Spleen (tissue), 11 donors: Measurements from ENCODE around the gene BHLHE40. TPM values are rescaled to one million over a fixed set of nuclear protein-coding genes. Genes with fewer than 3 reads are reported as not detected.

Source experiments
- DNase-seq: peaks from one replicate; pipeline ENCODE4 v3.0.0-alpha.2; 2020
- H3K27ac ChIP-seq, 8 donors: fragments of 200-600 bp; sonication (generic) in 7 of 8; 1 replicate in 4 of 8; 2 replicates in 4 of 8; pipeline versions ENCODE4 v1.5.0 to v1.8.0; 2016 to 2021; ENCODE audit warnings: inconsistent platforms in 4 of 8, mild to moderate bottlenecking in 4 of 8, moderate library complexity in 1 of 8
- H3K27me3 ChIP-seq, 7 donors: fragments of 200-600 bp; sonication (generic) in 6 of 7; replicated peaks in 1 of 7; 1 replicate in 4 of 7; 2 replicates in 3 of 7; pipeline versions ENCODE4 v1.5.0 to v1.8.0; 2016 to 2021; ENCODE audit warnings: inconsistent platforms in 3 of 7, mild to moderate bottlenecking in 1 of 7
- H3K36me3 ChIP-seq, 6 donors: fragments of 200-600 bp; sonication (generic) in 5 of 6; 1 replicate in 4 of 6; 2 replicates in 2 of 6; pipeline versions ENCODE4 v1.5.0 to v1.8.0; 2016 to 2021; ENCODE audit warnings: inconsistent platforms in 2 of 6
- H3K4me1 ChIP-seq, 6 donors: fragments of 200-600 bp; sonication (generic) in 5 of 6; 1 replicate in 3 of 6; 2 replicates in 3 of 6; pipeline versions ENCODE4 v1.5.0 to v1.8.0; 2016 to 2021; ENCODE audit warnings: inconsistent platforms in 3 of 6
- H3K4me3 ChIP-seq, 8 donors: fragments of 200-600 bp; sonication (generic) in 7 of 8; 1 replicate in 4 of 8; 2 replicates in 4 of 8; pipeline versions ENCODE4 v1.5.0 to v1.8.0; 2016 to 2021; ENCODE audit warnings: inconsistent platforms in 4 of 8, mild to moderate bottlenecking in 4 of 8, moderate library complexity in 2 of 8
- H3K9me3 ChIP-seq, 8 donors: fragments of 200-600 bp; sonication (generic) in 7 of 8; 1 replicate in 4 of 8; 2 replicates in 4 of 8; pipeline versions ENCODE4 v1.5.0 to v1.8.0; 2016 to 2021; ENCODE audit warnings: inconsistent platforms in 4 of 8
- POLR2A ChIP-seq, 3 donors: fragments of 450-650 bp; IDR thresholded peaks; one replicate each; pipeline ENCODE4 v1.5.1; 2017; ENCODE audit warnings: antibody characterized with exemption in 3 of 3, mild to moderate bottlenecking in 1 of 3
- POLR2AphosphoS5 ChIP-seq, 3 donors: sonication (generic); formaldehyde crosslinking; IDR thresholded peaks; one replicate each; pipeline ENCODE4 v1.5.1; 2017; ENCODE audit warnings: antibody characterized with exemption in 3 of 3
- WGBS, 5 donors: extraction: QIAGEN DNeasy Blood & Tissue Kit in 3 of 5; methylation state at CpG; one replicate each; pipeline versions ENCODE4 v1.1.5 to v1.1.7; 2013 to 2018; 5-methylcytosine and 5-hydroxymethylcytosine counted together
- intact Hi-C: fragments of 100-400 bp; cut with DNase I; formaldehyde crosslinking; loops from one replicate; pipeline ENCODE4 v1.15.0; 2023; ENCODE audit warnings: low total_unique reads
- polyA plus RNA-seq, 3 donors: library from polyadenylated mRNA; stranded (reverse); fragments of 200-250 nt; gene quantifications; one replicate each; pipeline ENCODE4 v1.2.1, GENCODE V29; 2013
- total RNA-seq, 7 donors: library from RNA; depleted of rRNA in 3 of 7; stranded (reverse); fragments of >200 nt in 3 of 7; fragmentation: NEBNext Ultra II Directional in 4 of 7; extraction: Animal tissue kit (Norgen Biotek cat#: 25700) in 4 of 7; gene quantifications; one replicate each; pipeline versions ENCODE4 v1.1.0 to v1.2.1, GENCODE V29; 2016 to 2021
- TF ChIP-seq, protein P1 (sequence below), 11 experiments: fragments of 200-600 bp in 7 of 11; fragments of 450-650 bp in 4 of 11; sonication (generic) in 4 of 11; IDR thresholded peaks in 8 of 11; conservative IDR thresholded peaks in 3 of 11; 1 replicate in 7 of 11; 2 replicates in 4 of 11; pipeline versions ENCODE4 v1.4.0 to v1.8.0; 2016 to 2021; ENCODE audit warnings: antibody characterized with exemption in 11 of 11, inconsistent platforms in 4 of 11, mild to moderate bottlenecking in 1 of 11
- donor health status: healthy with polysubstance abuse.
- donor health status: DM: no; HTN: no; CAD: no; lungs with moderate emphysema.
- donor health status: DM: no; HTN: no; CAD: no.
- donor health status: Bipolar disorder and iron deficiency.
- donor health status: healthy.
- donor health status: DM: no; HTN: no; CAD: no.
- donor health status: DM: yes; HTN: yes; CAD: no.

Gene BHLHE40
- total and polyA plus RNA-seq, 10 donors = 11.8 to 108 (median 30.0) TPM

GRCh38 chr3:4936982-4937614, 42.1 kb upstream of the BHLHE40 start:
- no peak overlapping the region for H3K4me3 ChIP-seq
- intact Hi-C loops = no loop called here
- H3K9me3 ChIP-seq = no peaks in the 10 kb centered on the region
- 84 to 91% (median 88%) methylated on average over 6 of the region's 6 CpGs for WGBS, 5 donors
- TF ChIP-seq, protein P1, sequence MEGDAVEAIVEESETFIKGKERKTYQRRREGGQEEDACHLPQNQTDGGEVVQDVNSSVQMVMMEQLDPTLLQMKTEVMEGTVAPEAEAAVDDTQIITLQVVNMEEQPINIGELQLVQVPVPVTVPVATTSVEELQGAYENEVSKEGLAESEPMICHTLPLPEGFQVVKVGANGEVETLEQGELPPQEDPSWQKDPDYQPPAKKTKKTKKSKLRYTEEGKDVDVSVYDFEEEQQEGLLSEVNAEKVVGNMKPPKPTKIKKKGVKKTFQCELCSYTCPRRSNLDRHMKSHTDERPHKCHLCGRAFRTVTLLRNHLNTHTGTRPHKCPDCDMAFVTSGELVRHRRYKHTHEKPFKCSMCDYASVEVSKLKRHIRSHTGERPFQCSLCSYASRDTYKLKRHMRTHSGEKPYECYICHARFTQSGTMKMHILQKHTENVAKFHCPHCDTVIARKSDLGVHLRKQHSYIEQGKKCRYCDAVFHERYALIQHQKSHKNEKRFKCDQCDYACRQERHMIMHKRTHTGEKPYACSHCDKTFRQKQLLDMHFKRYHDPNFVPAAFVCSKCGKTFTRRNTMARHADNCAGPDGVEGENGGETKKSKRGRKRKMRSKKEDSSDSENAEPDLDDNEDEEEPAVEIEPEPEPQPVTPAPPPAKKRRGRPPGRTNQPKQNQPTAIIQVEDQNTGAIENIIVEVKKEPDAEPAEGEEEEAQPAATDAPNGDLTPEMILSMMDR (IDR thresholded peaks at IDR 0.05 in 8 of 11, conservative IDR thresholded peaks at IDR 0.05 in 3 of 11) = no peak
- TF ChIP-seq POLR2AphosphoS5 (IDR thresholded peaks at IDR 0.05) = no peak
- H3K27me3 ChIP-seq = no peaks in the 10 kb centered on the region
- no peaks in the 10 kb centered on the region for H3K36me3 ChIP-seq
- no peak overlapping the region for H3K27ac ChIP-seq
- H3K4me1 ChIP-seq = no peaks in the 10 kb centered on the region
- no peak for DNase-seq

- 82 to 100% (median 85%) methylated on average over 3 of the region's 3 CpGs for WGBS, 5 donors
- Histone ChIP-seq H3K9me3 (no peaks in the 10 kb centered on the region), H3K27me3 (no peaks in the 10 kb centered on the region), H3K27ac (no peak overlapping the region), H3K36me3 (no peaks in the 10 kb centered on the region), H3K4me1 (no peaks in the 10 kb centered on the region), H3K4me3 (no peak overlapping the region)
- intact Hi-C loops = no loop called here
- no peak for TF ChIP-seq POLR2A (IDR thresholded peaks at IDR 0.05)
- no peak for TF ChIP-seq POLR2AphosphoS5 (IDR thresholded peaks at IDR 0.05)
- TF ChIP-seq, protein P1 (IDR thresholded peaks at IDR 0.05 in 8 of 11, conservative IDR thresholded peaks at IDR 0.05 in 3 of 11) = no peak
- no peak for DNase-seq
Observed at GRCh38 chr3:4938281-4938982, 40.8 kb upstream of the BHLHE40 start.

DNA sequence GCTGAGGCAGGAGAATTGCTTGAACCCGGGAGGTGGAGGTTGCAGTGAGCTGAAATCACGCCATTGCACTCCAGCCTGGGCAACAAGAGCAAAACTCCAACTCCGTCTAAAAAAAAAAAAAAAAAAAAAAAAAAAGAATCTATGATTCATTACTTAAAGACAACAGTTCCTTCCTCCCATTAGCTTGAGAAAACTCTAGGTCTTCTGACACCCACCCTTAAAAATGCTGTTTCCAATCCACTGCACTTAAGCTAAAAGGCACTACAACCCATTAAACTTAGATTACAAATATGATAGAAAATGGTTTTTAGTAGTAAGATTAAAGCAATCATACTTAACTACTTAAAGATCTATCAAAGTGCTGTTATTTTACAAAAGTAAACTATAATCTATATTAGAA, 40.0 kb upstream of the BHLHE40 start:
- 71 to 92% (median 81%) methylated on average over 3 of the region's 3 CpGs for WGBS, 5 donors
- intact Hi-C loops = no loop called here

GRCh38 chr3:4940985-4941384, 38.3 kb upstream of the BHLHE40 start:
- H3K9me3 ChIP-seq = no peaks in the 10 kb centered on the region
- no peaks in the 10 kb centered on the region for H3K36me3 ChIP-seq
- H3K27me3 ChIP-seq = no peaks in the 10 kb centered on the region
- TF ChIP-seq POLR2AphosphoS5 (IDR thresholded peaks at IDR 0.05) (no peak), POLR2A (IDR thresholded peaks at IDR 0.05) (no peak)
- TF ChIP-seq, protein P1 (IDR thresholded peaks at IDR 0.05 in 8 of 11, conservative IDR thresholded peaks at IDR 0.05 in 3 of 11) = no peak
- DNase-seq = no peak
- H3K4me3 ChIP-seq = no peak overlapping the region
- H3K27ac ChIP-seq = no peak overlapping the region
- 93 to 96% (median 94%) methylated on average over 4 of the region's 4 CpGs for WGBS, 5 donors
- no peaks in the 10 kb centered on the region for H3K4me1 ChIP-seq
- intact Hi-C loops = no loop called here

More for the DNA sequence above, 40.0 kb upstream of the BHLHE40 start:
- Histone ChIP-seq H3K27me3 (no peaks in the 10 kb centered on the region), H3K36me3 (no peaks in the 10 kb centered on the region), H3K27ac (no peak overlapping the region), H3K4me3 (no peak overlapping the region), H3K4me1 (no peaks in the 10 kb centered on the region), H3K9me3 (no peaks in the 10 kb centered on the region)
- TF ChIP-seq, protein P1 (IDR thresholded peaks at IDR 0.05 in 8 of 11, conservative IDR thresholded peaks at IDR 0.05 in 3 of 11) = no peak
- no peak for TF ChIP-seq POLR2A (IDR thresholded peaks at IDR 0.05)
- no peak for TF ChIP-seq POLR2AphosphoS5 (IDR thresholded peaks at IDR 0.05)
- no peak for DNase-seq
